ENCODE results near the gene TFAP2A.

The TFAP2A gene

DNA sequence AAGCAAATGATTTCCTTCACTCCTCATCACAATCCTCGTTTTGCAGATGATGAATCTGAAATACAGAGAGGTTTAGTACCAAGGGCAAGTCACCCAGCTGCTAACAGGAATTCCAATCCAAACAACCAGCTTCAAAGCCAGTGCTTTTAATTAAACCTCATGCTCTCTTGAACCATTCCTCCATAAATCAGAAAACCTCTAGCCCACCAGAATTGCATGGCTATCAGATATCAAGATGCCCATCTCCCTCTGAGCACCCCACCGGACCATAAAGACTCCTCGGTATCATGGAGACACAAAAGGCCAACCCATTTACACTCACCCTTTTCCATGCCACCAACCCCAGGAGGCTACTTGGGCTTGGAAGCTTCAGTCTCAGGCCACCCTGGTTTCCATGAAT is 46.0 kb downstream of the TFAP2A start:
- H3K4me3 ChIP-seq (ENCODE audit: low read depth, low read length): no peak overlapping the region
- TF ChIP-seq, protein P1, sequence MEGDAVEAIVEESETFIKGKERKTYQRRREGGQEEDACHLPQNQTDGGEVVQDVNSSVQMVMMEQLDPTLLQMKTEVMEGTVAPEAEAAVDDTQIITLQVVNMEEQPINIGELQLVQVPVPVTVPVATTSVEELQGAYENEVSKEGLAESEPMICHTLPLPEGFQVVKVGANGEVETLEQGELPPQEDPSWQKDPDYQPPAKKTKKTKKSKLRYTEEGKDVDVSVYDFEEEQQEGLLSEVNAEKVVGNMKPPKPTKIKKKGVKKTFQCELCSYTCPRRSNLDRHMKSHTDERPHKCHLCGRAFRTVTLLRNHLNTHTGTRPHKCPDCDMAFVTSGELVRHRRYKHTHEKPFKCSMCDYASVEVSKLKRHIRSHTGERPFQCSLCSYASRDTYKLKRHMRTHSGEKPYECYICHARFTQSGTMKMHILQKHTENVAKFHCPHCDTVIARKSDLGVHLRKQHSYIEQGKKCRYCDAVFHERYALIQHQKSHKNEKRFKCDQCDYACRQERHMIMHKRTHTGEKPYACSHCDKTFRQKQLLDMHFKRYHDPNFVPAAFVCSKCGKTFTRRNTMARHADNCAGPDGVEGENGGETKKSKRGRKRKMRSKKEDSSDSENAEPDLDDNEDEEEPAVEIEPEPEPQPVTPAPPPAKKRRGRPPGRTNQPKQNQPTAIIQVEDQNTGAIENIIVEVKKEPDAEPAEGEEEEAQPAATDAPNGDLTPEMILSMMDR (IDR thresholded peaks at IDR 0.05; ENCODE audit: insufficient read depth, low read depth, low read length, missing control alignments): no peak
- no peak for DNase-seq (ENCODE audit: low read depth)

DNA sequence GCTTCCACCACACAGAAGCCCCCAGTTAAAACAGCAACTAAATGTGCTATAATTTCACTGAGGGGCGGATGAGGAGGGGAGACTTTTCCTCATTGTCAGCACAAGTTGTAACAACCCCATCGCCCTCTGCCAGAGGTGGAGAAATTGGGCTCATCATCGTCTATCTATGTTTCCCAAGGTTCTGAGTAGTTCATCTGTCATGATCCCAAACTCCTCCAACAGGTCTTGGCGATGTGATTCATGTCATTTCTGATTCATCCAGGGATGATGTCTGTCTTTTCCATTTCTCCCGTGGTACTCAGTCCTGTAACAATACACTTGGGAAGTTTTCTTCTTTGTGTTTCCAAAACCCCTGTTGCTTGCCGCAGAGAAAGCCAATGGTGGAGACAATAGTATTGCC is 51.0 kb downstream of the TFAP2A start:
- H3K4me3 ChIP-seq (ENCODE audit: low read depth, low read length): no peak overlapping the region
- no peak for DNase-seq (ENCODE audit: low read depth)
- TF ChIP-seq, protein P1 (IDR thresholded peaks at IDR 0.05; ENCODE audit: insufficient read depth, low read depth, low read length, missing control alignments): no peak

DNA sequence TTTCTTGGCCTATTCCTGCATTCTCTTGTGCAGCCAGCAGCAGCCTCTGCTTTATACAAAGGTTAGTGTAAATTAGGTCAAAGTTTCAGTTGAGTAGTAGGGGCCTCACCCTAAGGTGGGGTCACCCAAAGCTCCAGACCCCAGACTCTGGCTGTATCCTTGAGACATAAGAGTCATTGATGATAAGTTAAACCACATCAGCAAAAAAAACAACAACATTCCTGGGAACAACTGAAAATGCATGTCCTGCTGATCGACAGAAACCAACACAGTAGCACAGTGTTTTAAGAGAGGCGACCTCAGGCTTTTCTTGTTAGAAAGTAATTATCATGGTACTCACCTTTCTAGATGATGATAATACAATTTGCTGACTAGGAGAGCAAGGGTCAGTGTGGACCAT is 52.6 kb downstream of the TFAP2A start:
- no peak overlapping the region for H3K4me3 ChIP-seq (ENCODE audit: low read depth, low read length)
- TF ChIP-seq, protein P1 (IDR thresholded peaks at IDR 0.05; ENCODE audit: insufficient read depth, low read depth, low read length, missing control alignments): no peak
- DNase-seq (ENCODE audit: low read depth): no peak

DNA sequence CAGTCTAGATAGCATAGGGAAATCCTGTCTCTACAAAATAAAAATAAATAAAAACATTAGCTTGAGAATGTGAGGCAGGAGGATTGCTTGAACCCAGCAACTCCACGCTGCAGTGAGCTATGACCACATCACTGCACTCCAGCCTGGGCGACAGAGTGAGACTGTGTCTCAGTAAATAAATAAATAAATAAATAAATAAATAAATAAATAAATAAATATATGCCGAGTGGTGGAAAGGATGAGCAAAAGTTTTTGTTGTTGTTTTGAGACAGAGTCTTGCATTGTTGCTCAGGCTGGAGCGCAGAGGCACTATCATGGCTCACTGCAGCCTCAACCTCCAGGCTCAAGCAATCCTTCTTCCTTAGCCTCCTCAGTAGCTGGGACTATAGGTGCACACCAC is 53.4 kb downstream of the TFAP2A start:
- no peak overlapping the region for H3K4me3 ChIP-seq (ENCODE audit: low read depth, low read length)
- no peak for DNase-seq (ENCODE audit: low read depth)
- TF ChIP-seq, protein P1 (IDR thresholded peaks at IDR 0.05; ENCODE audit: insufficient read depth, low read depth, low read length, missing control alignments): no peak

DNA sequence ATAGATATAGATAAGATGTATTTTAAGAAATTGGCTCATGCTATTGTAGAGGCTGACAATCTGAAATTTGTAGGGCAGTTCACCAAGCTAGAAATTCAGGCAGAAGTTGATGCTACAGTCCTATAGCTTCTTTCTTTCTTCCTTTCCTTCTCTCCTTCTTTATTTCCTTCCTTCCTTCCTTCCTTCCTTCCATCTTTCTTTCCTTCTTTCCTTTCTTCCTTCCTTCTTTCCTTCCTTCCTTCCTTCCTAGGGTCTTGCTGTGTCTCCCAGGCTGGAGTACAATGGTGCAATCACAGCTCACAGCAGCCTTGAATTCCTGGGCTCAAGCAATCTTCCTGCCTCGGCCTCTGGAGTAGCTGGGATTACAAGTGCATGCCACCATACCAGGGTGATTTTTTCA is 55.3 kb downstream of the TFAP2A start:
- no peak overlapping the region for H3K4me3 ChIP-seq (ENCODE audit: low read depth, low read length)
- DNase-seq (ENCODE audit: low read depth): no peak
- TF ChIP-seq, protein P1 (IDR thresholded peaks at IDR 0.05; ENCODE audit: insufficient read depth, low read depth, low read length, missing control alignments): no peak

DNA sequence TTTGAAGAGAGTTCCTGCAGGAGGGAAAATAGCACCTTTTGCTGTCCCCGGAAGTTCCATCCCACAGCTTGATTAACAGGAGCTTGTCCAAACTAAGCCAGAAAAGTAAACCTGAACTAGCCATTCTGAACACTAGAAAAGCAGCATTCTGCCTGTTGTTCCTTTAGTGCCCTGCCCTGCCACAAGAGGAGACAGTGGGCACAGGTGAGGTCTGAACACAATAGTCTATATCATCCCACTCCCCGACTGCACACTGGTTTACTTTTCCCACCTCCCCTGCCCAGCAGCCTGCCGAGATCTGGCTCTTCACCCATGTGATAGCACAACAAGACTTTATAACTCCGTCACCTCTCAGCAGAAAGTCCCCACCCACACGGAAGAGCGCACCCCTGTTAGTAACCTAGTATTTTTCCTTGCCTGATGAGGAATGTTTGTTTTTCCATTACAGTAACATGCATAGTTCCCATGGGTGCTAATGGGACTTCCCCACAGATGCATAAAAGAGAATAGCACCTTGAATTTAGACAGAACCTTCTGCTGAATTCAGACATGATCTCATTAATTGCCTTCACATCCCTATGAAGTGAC is 59.7 kb downstream of the TFAP2A start:
- no peak for DNase-seq (ENCODE audit: low read depth)
- H3K4me3 ChIP-seq (ENCODE audit: low read depth, low read length): no peak overlapping the region
- TF ChIP-seq, protein P1 (IDR thresholded peaks at IDR 0.05; ENCODE audit: insufficient read depth, low read depth, low read length, missing control alignments): no peak

DNA sequence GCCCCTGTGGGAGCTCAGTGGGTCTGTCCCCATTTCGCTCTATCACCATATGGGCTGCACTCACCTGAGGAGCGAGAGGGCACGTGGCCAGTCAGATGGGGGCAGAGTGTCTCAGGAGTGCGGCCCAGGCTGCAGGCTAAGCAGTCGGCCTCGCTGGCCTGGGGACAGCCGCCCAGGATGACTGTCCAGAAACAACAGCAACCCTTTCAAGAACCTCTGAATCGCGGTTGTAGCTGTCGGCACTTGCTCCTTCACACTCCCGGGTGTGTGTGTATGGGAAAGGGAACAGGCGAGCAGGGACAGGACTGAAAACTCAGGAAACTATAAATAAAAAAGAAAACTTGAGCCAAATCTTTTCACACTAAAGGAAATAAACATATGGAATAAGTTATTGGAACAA is 63.1 kb downstream of the TFAP2A start:
- TF ChIP-seq, protein P1 (IDR thresholded peaks at IDR 0.05; ENCODE audit: insufficient read depth, low read depth, low read length, missing control alignments): no peak
- no peak for DNase-seq (ENCODE audit: low read depth)
- no peak overlapping the region for H3K4me3 ChIP-seq (ENCODE audit: low read depth, low read length)

Measured in GM12865 (cell line).